Activated CD8-positive, alpha-beta memory T cell treated with anti-CD3 and anti-CD28 coated beads, Interleukin-2, amount 50 U/mL, for 24 hours (primary cell): ENCODE data around the gene ZBTB47.

Source experiments
- DNase-seq: peaks from one replicate; pipeline ENCODE4 v3.0.0-alpha.2; 2020; ENCODE audit errors: extremely low read depth

The ZBTB47 gene

DNA sequence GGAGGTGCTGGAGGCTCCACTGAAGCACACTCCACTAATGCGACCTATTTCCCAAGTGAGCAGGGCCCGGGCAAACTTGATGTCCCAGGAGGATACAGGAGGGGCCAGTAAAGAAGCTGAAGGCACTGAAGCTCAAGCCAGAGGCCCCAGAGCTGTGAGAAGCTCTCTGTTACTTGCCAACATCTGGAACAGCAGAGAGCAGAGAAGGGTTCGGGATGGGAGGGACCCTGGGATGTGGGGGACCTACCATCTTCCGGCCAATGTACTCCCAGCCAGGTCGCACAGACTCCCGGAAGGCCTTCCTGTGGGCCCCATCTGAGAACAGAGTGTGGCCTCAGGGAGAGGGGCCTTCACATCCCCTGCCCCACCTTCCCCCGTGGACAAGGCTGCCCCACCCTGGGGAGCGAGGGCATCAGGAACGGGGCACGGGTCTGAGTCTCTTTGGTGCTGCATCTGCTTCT, 46.0 kb downstream of the ZBTB47 start:
- no peak for DNase-seq

DNA sequence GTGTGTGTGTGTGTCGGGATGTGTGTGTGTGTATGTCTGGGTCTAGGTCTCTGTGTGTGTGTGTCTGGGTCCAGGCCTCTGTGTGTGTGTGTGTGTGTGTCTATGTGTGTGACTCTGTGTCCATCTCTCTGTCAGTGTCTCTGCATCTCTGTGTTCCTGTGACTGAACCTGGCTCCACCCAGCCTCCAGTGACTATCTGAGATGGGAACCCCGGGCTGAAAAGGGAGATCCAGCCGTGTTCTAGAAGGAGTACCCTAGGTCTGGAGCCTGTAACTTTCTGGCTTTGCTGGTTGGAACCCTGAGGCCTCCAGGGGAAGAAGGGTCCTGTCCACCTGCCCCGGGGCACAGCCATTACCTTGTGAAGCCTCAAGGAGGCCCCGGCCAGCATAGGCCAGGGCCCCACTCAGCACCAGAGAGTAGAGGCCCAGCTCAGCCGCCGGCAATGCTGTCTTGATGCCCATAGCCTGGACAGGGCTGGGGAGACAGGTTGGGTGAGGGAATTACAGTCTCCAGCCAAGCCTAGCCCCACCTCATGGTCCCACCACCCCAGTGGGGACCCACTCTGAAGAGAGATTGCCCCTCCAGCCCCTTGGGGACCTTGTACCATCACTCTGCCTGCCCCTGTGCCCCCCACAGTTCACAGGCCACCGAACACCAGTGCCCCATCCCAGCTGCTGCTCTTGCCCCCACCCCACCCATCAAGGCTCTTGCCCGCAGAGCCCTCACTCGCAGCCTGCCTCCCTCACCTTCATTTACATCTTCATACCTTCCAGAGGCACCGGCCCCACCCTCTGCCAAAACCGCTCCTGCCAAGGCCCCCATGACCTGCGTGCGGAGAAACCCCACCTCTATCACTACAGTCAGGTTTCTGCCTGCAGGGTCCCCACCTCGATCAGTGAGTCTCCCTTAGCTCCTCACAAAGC, 47.1 kb downstream of the ZBTB47 start:
- DNase-seq = no peak

- peak; percentile 19 for DNase-seq
Observed at GRCh38 chr3:42701371-42702065, 48.0 kb downstream of the ZBTB47 start.

GRCh38 chr3:42702066-42702951, 48.8 kb downstream of the ZBTB47 start, which contains the start of gene HHATL:
TSS of gene HHATL (minus strand) at chr3:42702798. CDS start at chr3:42700826, 1,972 bp downstream.
- no peak for DNase-seq

DNA sequence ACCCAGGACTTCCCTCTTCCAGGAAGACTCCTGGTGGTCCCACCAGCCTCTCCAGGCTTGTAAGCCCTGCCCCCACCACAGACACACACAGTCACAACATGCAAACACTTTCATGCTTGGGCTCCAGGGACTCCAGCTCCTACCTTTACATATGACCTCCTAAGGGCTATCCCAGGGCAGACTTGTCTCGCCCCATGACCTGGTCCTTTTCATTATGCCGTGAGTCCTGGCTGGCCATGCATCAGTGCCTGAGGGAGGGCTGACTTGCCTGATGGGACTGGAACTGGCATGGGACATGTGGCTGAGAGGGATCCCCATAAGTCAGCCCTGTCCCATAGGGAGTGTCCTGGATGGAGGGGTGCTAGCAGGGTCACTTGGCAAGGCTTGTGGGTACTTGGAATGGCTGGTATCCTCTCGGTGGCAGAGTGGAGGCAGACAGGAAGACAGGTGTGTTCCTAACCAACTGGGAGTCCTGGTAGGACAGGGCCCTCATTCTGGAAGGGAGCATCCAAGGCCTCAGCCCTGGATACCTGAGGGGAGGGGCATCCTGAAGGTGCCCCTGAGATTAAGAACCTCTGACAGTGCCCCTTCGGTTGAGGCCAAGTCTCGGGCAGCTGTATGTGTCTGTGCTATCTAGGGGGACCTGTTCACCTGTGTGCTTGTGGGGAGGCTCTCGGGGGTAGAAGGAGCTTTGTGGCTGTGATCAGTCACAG, 49.6 kb downstream of the ZBTB47 start:
- no peak for DNase-seq

- no peak for DNase-seq
Observed at GRCh38 chr3:42703695-42704025, 50.2 kb downstream of the ZBTB47 start.

DNA sequence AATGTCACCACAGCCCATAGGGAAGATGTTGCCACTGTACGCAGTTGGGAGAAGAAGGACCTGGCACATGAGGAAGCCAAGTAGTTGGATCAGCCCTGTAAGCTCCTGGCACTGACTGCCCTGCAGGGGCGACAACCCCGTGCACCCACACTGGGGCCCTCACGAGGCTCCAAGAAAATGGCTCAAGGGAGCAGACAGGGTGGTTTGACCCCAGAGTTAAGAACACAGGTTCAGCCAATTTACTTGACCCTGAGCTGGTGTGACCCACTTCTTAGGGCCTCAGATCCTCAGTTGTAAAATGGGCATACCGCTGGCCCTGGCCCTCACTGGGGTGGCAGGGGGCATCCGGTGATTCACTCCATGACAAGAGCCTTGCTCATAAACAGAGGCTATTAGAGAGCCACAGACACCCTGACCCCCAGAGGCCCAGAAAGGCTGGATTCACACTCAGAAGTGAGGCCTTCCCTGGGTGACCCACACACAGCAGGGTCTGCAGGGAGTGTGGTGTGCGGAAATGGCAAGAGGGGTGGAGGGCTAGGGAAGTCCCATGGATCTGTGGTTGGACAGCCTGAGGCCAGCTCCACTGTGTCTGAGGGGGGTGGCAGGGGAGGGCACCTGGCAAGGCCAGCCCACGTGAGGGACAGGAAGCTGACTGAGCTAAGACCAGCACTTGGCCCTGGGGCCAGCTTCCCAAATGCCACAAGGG, 50.8 kb downstream of the ZBTB47 start:
- no peak for DNase-seq

DNA sequence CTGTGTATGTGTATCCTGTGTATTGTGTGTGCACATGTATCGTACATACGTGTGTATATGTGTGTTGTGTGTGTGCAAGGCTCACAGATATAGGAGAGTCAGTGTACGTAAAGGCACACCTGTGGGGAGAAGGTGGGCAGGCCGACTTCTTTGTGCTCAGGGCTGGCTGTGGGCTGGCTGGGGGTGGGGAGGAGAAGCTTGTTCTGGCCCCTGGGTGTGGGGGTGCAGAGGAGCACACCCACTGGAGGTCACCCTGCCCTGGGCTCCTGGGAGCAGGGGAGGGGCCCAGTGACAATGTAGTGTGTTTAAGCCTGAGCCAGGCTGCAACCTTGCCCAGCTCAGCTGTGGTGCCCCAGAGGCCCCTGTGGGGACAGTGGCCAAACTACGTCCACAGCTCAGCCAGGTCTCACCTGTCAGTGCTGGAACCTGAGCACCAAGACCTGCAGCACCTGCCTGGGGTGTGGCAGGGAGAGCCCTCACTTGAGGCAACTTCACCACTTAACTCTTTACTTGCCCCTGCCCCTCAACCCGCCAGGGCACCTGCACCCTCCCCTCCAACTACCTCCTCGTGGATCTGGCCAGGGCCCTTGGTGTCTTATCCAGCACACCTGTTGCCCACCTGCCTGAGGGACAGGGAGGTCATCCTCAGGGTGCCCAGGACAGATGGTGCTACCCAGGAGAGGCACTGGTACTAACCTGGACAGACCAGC, 51.7 kb downstream of the ZBTB47 start:
- no peak for DNase-seq

DNA sequence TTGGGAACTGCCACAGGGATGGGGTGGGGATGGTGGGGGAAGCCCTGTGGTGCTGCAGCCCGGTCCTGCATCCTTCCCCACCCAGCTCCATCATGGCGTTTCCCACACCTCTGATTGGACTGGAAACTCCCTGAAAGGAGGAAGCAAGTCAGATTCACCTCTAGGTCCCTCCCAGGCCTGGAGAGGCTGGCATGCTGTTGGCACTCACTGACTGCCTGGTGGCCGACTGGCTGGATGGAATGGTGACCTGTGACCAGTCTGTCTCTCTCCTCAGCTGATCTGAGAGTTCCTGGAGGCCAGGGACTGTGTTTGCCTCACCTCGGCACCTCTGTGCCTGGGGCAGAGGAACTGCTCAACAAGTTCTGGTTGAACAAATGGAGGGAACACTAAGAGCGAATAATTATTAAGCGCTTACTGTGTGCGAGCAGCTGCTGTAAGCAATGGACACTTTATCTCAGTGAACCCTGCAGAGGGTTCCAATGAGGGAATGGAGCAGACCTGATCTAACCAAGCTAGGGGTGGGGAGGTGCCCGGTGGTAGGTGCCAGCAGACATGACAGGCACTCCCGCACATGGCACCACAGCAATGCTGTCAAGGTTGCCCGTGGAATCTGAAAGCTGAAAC, 52.6 kb downstream of the ZBTB47 start:
- DNase-seq = no peak

GRCh38 chr3:42706721-42707619, 53.5 kb downstream of the ZBTB47 start:
- no peak for DNase-seq

- DNase-seq = no peak
Observed at GRCh38 chr3:42707620-42708355, 54.3 kb downstream of the ZBTB47 start.

DNA sequence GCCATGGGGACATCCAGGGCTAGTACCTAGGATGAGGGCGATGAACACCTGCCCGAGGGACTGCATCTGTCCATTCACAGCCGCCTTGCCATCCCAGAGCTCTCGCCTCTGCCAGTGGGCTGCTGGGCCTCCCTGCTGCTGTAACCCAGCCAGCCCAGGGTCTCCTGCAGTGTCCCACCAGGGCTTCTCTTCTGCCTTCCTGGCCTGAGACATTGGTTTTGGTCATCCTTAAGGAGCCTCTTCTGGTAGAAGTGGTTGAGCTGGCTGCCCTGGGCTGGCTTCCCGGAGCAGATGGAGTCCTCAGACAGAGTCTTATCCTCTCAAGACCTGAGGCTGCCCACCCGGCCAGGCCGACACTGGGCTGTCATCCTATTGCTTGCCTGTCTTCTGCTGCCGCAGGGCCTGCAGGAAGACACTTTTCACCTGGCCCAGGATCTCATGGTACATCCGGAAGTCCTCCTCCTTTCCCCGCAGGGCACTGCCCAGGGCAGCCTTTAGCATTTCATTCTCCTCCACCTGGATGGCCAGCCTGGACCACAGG, 55.2 kb downstream of the ZBTB47 start:
- DNase-seq = no peak

GRCh38 chr3:42709621-42710020, 56.1 kb downstream of the ZBTB47 start:
- DNase-seq = no peak

DNA sequence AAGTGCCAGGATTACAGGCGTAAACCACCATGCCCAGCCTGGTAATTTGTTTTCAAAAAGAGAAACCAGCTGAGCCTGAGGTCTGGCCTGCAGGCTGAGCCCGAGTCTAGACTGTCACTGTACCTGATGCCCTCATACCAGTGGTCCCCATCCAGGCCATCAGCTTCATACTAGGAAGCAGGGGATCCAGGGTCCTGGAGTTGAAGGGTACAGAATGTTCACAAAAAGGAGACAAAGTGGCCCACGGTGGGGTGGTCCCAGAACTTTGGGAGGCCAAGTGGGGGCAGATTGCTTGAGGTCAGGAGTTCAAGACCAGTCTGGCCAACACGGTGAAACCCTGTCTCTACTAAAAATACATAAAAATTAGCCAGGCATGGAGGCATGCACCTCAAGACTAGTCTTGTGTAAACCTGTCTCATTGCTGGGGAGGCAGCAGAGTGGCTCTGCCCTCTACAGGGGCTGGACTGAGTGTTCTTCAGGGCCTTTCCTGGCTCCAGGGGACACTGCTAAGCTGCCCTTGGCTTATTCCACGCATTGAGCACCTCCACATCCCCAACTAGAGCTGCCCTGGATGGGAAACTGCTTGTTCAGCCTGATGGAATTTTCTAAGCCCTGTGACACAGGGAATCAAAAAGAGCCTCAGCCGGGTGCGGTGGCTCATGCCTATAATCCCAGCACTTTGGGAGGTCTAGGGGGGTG, 57.0 kb downstream of the ZBTB47 start:
- no peak for DNase-seq

- DNase-seq = no peak
Observed at GRCh38 chr3:42711491-42712343, 58.2 kb downstream of the ZBTB47 start.

DNA sequence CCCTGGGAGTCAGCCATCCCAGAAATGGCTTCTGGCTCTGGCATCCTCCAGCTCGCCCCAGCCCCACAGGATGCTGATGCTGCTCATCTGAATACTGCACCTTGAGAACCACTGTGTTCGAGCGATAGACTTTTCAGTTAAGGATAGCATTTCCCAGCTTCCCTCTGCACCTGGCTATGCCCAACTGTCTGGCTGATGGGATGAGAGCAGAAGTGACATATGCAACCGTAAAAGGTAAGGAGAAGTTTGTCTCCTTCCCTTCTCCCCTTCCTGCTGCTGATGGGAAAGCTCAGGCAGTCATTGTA, 58.8 kb downstream of the ZBTB47 start:
- no peak for DNase-seq
